ENCODE measurements around the gene ATP2B2. TPM values are rescaled to one million over a fixed set of nuclear protein-coding genes. Genes with fewer than 3 reads are reported as not detected.

Gene ATP2B2
- total and polyA plus RNA-seq, 7 donors, result 0.08 to 6.5 (median 0.77) TPM

DNA sequence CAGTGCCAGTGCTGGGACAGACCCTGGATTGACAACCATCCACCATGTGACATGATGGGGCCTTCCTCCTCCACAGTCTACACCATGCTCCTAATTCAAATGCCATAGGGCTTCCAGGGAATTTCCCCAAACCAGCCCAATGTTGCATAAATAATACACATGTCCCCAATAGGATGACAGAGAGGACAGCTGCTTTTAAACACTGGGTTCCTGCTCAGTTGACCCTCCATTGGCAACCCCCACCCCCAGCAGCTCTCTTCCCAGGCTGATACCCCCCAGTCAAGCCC, 28.3 kb upstream of the ATP2B2 start:
- Histone ChIP-seq H3K4me3 (no peak overlapping the region), H3K36me3 (ENCODE audit: insufficient read depth in 1 of 2, low read depth in 1 of 2) (no peaks in the 10 kb centered on the region), H3K9me3 (no peaks in the 10 kb centered on the region), H3K4me1 (no peaks in the 10 kb centered on the region), H3K27me3 (ENCODE audit: insufficient read depth in 3 of 3, low read length in 2 of 3) (no peaks in the 10 kb centered on the region), H3K27ac (no peak overlapping the region)
- TF ChIP-seq, protein P1, sequence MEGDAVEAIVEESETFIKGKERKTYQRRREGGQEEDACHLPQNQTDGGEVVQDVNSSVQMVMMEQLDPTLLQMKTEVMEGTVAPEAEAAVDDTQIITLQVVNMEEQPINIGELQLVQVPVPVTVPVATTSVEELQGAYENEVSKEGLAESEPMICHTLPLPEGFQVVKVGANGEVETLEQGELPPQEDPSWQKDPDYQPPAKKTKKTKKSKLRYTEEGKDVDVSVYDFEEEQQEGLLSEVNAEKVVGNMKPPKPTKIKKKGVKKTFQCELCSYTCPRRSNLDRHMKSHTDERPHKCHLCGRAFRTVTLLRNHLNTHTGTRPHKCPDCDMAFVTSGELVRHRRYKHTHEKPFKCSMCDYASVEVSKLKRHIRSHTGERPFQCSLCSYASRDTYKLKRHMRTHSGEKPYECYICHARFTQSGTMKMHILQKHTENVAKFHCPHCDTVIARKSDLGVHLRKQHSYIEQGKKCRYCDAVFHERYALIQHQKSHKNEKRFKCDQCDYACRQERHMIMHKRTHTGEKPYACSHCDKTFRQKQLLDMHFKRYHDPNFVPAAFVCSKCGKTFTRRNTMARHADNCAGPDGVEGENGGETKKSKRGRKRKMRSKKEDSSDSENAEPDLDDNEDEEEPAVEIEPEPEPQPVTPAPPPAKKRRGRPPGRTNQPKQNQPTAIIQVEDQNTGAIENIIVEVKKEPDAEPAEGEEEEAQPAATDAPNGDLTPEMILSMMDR (IDR thresholded peaks at IDR 0.05), result no peak
- ATAC-seq, result no peak
- DNase-seq, result no peak
- intact Hi-C loops (cut with DNase I), result no loop called here

DNA sequence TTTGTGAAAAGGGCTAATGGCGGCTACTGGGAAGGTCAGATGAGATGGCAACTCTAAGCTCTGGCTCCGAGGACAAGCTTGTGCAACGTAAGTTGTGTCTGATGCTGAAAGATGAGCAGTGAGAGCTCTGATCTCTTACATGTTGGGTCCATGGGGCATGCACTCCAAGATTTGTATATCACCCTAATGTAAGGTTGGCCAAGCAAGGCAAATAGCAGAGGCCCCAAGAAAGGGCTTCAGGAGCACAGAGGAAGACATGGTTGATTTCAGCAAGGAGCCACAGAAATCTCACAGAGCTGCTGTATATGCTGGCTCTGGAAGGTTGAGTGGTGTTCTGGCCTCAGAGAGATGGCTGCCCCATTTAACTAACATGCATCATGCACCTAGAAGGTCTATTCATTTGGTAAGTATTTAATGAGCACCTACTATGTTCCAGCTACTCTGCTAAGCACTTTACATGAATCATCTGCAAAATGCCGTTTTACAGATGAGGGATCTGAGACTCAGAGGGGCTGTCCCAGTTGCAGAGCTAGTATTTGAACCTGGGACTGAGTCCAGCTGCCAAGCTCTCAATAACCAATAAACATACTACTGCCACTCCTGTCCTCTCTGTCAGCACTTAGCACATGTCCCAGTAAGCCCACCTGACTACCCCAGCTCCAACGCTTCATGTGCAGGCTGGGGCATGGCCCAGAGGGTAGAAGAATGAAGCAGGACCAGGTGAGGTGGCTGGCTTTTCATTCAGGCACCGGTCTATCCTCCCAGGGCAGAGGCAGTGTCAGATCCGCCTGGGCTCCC, 27.8 kb upstream of the ATP2B2 start:
- ATAC-seq (no peak), DNase-seq (no peak)
- no peak overlapping the region for H3K27ac ChIP-seq
- H3K4me3 ChIP-seq, result no peak overlapping the region
- H3K36me3 ChIP-seq (ENCODE audit: insufficient read depth in 1 of 2, low read depth in 1 of 2), result no peaks in the 10 kb centered on the region
- intact Hi-C loops (cut with DNase I), result no loop called here
- H3K4me1 ChIP-seq, result no peaks in the 10 kb centered on the region
- H3K27me3 ChIP-seq (ENCODE audit: insufficient read depth in 3 of 3, low read length in 2 of 3), result no peaks in the 10 kb centered on the region
- H3K9me3 ChIP-seq, result no peaks in the 10 kb centered on the region
- TF ChIP-seq, protein P1 (IDR thresholded peaks at IDR 0.05), result no peak
- WGBS, 3 donors, result 83 to 87% (median 85%) methylated on average over 7 of the region's 7 CpGs

DNA sequence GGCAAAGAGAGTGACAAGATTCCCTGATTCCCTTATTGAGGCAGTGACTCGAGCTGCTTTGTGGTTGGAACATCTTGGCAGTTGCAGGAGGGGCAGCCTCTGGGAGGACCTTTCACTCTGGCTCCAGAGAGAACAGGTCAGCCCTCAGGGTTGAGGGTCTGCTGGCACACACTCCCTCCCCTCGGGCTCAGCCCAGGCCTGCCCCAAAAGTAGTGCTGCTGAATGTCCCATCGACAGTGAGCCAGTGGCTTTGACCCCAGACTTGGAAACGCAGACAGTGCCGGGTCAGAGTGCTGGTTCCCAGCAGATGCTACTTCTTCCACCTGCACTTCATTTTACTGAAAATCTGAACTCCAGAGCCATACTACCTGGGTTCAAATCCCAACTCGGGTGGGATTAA, 25.6 kb upstream of the ATP2B2 start:
- WGBS, 3 donors, result 65 to 69% (median 68%) methylated on average over 6 of the region's 6 CpGs
- no peaks in the 10 kb centered on the region for H3K36me3 ChIP-seq (ENCODE audit: insufficient read depth in 1 of 2, low read depth in 1 of 2)
- H3K4me3 ChIP-seq, result no peak overlapping the region
- H3K27ac ChIP-seq, result no peak overlapping the region
- no peaks in the 10 kb centered on the region for H3K27me3 ChIP-seq (ENCODE audit: insufficient read depth in 3 of 3, low read length in 2 of 3)
- TF ChIP-seq, protein P1 (IDR thresholded peaks at IDR 0.05), result no peak
- no peaks in the 10 kb centered on the region for H3K4me1 ChIP-seq
- no peaks in the 10 kb centered on the region for H3K9me3 ChIP-seq
- intact Hi-C loops (cut with DNase I), result no loop called here
- no peak for ATAC-seq
- no peak for DNase-seq

DNA sequence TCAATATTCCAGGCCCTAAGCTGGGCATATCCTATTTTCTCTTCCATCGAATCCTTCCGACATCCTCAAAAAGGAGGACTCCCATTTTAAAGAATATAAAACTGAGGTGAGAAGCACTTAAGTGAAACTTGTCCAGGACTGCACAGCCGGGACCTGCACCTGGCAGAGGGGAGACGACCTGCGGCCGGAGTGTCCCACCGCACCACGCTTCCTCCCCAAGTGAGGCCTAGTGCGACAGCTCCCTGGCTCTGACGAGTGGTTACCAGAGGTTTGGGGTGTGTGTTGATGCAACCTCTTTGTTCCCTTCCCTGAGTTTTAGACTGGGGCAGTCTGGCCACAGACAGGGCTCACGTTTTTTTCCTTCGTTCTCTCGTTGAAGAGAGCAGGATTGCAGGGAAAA, 24.9 kb upstream of the ATP2B2 start:
- whole genome bisulfite sequencing, 3 donors, result 77 to 81% (median 80%) methylated on average over 13 of the region's 13 CpGs
- Histone ChIP-seq H3K4me1 (no peaks in the 10 kb centered on the region), H3K36me3 (ENCODE audit: insufficient read depth in 1 of 2, low read depth in 1 of 2) (no peaks in the 10 kb centered on the region)

More for the DNA sequence above, 24.9 kb upstream of the ATP2B2 start:
- no peak overlapping the region for H3K4me3 ChIP-seq
- no peak for DNase-seq
- TF ChIP-seq, protein P1 (IDR thresholded peaks at IDR 0.05), result no peak
- no peak for ATAC-seq
- no peaks in the 10 kb centered on the region for H3K9me3 ChIP-seq
- no peaks in the 10 kb centered on the region for H3K27me3 ChIP-seq (ENCODE audit: insufficient read depth in 3 of 3, low read length in 2 of 3)
- intact Hi-C loops (cut with DNase I), result no loop called here
- no peak overlapping the region for H3K27ac ChIP-seq

Data from psoas muscle (tissue), 8 donors.